Activated T-helper 2 cell treated with anti-CD3 and anti-CD28 coated beads, Interferon-gamma antibody, Interleukin-2, Interleukin-4, amounts not matched to agents 10 μg/mL and 5 μg/mL and 100 μg/mL, durations not matched to agents 14 hours and 24 hours and 36 hours (primary cell): Measurements from ENCODE around the gene APEX2. TPM values are rescaled to one million over a fixed set of nuclear protein-coding genes. Genes with fewer than 3 reads are reported as not detected.
"Not testable (repeated sequence)": the region's sequence is repeated elsewhere in the genome, so short reads cannot be mapped to it uniquely, and the experiment has no call there.

Source experiments
- DNase-seq: peaks from one replicate; pipeline ENCODE4 v3.0.0; 2021; ENCODE audit warnings: low spot score
- H3K27ac Mint-ChIP-seq: one replicate; pipeline ENCODE4 v1.8.0; 2021; ENCODE audit warnings: mixed read lengths
- H3K27me3 Mint-ChIP-seq: one replicate; pipeline ENCODE4 v1.8.0; 2021; ENCODE audit warnings: low read depth, mixed read lengths
- H3K36me3 Mint-ChIP-seq: one replicate; pipeline ENCODE4 v1.8.0; 2021; ENCODE audit warnings: low read depth, mixed read lengths
- H3K4me1 Mint-ChIP-seq: one replicate; pipeline ENCODE4 v1.8.0; 2021; ENCODE audit warnings: low read depth, mixed read lengths
- H3K4me3 Mint-ChIP-seq: one replicate; pipeline ENCODE4 v1.8.0; 2021; ENCODE audit warnings: low read depth, mild to moderate bottlenecking, moderate library complexity, mixed read lengths
- H3K9me3 Mint-ChIP-seq: one replicate; pipeline ENCODE4 v1.8.0; 2021; ENCODE audit warnings: mixed read lengths
- intact Hi-C: fragments of 100-400 bp; cut with micrococcal nuclease; formaldehyde crosslinking; loops from one replicate; pipeline ENCODE4 v1.15.1; 2023
- total RNA-seq: library from RNA; stranded (reverse); gene quantifications from 2 replicates; pipeline ENCODE4 v1.2.3, GENCODE V29; 2022

The APEX2 gene
- total RNA-seq: 33.8 and 35.9 TPM in 2 replicates

GRCh38 chrX:54999717-55000598 lies at the start of gene APEX2:
APEX2 (plus strand) TSS chrX:55000363; CDS start chrX:55000423, 60 bp downstream.
- Mint-ChIP-seq H3K27ac (peak within 1 kb of the TSS; percentile 88), H3K36me3 (peaks cover 42% of the 10 kb centered on the region), H3K4me3 (peak within 1 kb of the TSS; percentile 98), H3K9me3 (no peaks in the 10 kb centered on the region), H3K27me3 (no peaks in the 10 kb centered on the region), H3K4me1 (peaks cover 14% of the 10 kb centered on the region)
- intact Hi-C loops: loop anchor here (2.0 kb wide), 1 partner anchor 361 kb away; no protein-coding TSS in a partner anchor
- DNase-seq: peak; percentile 85

- intact Hi-C loops: no loop called here
- Mint-ChIP-seq H3K36me3 (no peaks in the 10 kb centered on the region), H3K9me3 (no peaks in the 10 kb centered on the region), H3K27ac (no peak overlapping the region), H3K4me3 (no peak overlapping the region), H3K4me1 (no peaks in the 10 kb centered on the region), H3K27me3 (no peaks in the 10 kb centered on the region)
- DNase-seq: no peak
Measured at GRCh38 chrX:54950730-54951375, 49.3 kb upstream of the APEX2 start.

- Mint-ChIP-seq H3K4me3 (no peak overlapping the region), H3K4me1 (peaks cover 5% of the 10 kb centered on the region), H3K27me3 (peaks cover 4% of the 10 kb centered on the region), H3K27ac (no peak overlapping the region), H3K36me3 (no peaks in the 10 kb centered on the region), H3K9me3 (no peaks in the 10 kb centered on the region)
- intact Hi-C loops: no loop called here
- DNase-seq: no peak
Measured at GRCh38 chrX:54961750-54962149, 38.4 kb upstream of the APEX2 start.

- no peak overlapping the region for H3K4me3 Mint-ChIP-seq
- intact Hi-C loops: no loop called here
- DNase-seq: no peak
- peaks cover 4% of the 10 kb centered on the region for H3K27me3 Mint-ChIP-seq
- H3K27ac Mint-ChIP-seq: no peak overlapping the region
- peaks cover 5% of the 10 kb centered on the region for H3K4me1 Mint-ChIP-seq
- no peaks in the 10 kb centered on the region for H3K36me3 Mint-ChIP-seq
- no peaks in the 10 kb centered on the region for H3K9me3 Mint-ChIP-seq
Measured at GRCh38 chrX:54964766-54965497, 35.2 kb upstream of the APEX2 start.

GRCh38 chrX:54977387-54977786 lies 22.8 kb upstream of the APEX2 start:
- intact Hi-C loops: no loop called here
- Mint-ChIP-seq H3K36me3 (no peaks in the 10 kb centered on the region), H3K27me3 (no peaks in the 10 kb centered on the region), H3K4me1 (no peaks in the 10 kb centered on the region), H3K27ac (no peak overlapping the region), H3K9me3 (no peaks in the 10 kb centered on the region), H3K4me3 (no peak overlapping the region)
- DNase-seq: no peak

GRCh38 chrX:54978448-54978847 lies 21.7 kb upstream of the APEX2 start:
- Mint-ChIP-seq H3K4me3 (no peak overlapping the region), H3K9me3 (no peaks in the 10 kb centered on the region), H3K36me3 (no peaks in the 10 kb centered on the region), H3K4me1 (no peaks in the 10 kb centered on the region), H3K27me3 (no peaks in the 10 kb centered on the region), H3K27ac (no peak overlapping the region)
- DNase-seq: no peak
- intact Hi-C loops: no loop called here

GRCh38 chrX:54979432-54979831 lies 20.7 kb upstream of the APEX2 start:
- Mint-ChIP-seq H3K27ac (no peak overlapping the region), H3K36me3 (no peaks in the 10 kb centered on the region), H3K4me1 (no peaks in the 10 kb centered on the region), H3K4me3 (no peak overlapping the region), H3K9me3 (no peaks in the 10 kb centered on the region), H3K27me3 (no peaks in the 10 kb centered on the region)
- intact Hi-C loops: no loop called here
- no peak for DNase-seq

GRCh38 chrX:54980334-54980733 lies 19.8 kb upstream of the APEX2 start:
- intact Hi-C loops: no loop called here
- H3K27me3 Mint-ChIP-seq: no peaks in the 10 kb centered on the region
- H3K9me3 Mint-ChIP-seq: no peaks in the 10 kb centered on the region
- no peak overlapping the region for H3K27ac Mint-ChIP-seq
- DNase-seq: no peak
- no peak overlapping the region for H3K4me3 Mint-ChIP-seq
- H3K36me3 Mint-ChIP-seq: no peaks in the 10 kb centered on the region
- H3K4me1 Mint-ChIP-seq: no peaks in the 10 kb centered on the region

- H3K27me3 Mint-ChIP-seq, DNase-seq, H3K36me3 Mint-ChIP-seq, H3K4me3 Mint-ChIP-seq, H3K27ac Mint-ChIP-seq, H3K4me1 Mint-ChIP-seq, H3K9me3 Mint-ChIP-seq, intact Hi-C loops: not testable (repeated sequence)
Measured at GRCh38 chrX:54983306-54983705, 16.9 kb upstream of the APEX2 start.

- H3K4me3 Mint-ChIP-seq: no peak overlapping the region
- intact Hi-C loops: no loop called here
- no peaks in the 10 kb centered on the region for H3K4me1 Mint-ChIP-seq
- H3K9me3 Mint-ChIP-seq: no peaks in the 10 kb centered on the region
- no peak for DNase-seq
- no peaks in the 10 kb centered on the region for H3K27me3 Mint-ChIP-seq
- no peaks in the 10 kb centered on the region for H3K36me3 Mint-ChIP-seq
- no peak overlapping the region for H3K27ac Mint-ChIP-seq
Measured at GRCh38 chrX:54991706-54992105, 8.5 kb upstream of the APEX2 start.

- H3K4me3 Mint-ChIP-seq: no peak overlapping the region
- intact Hi-C loops: no loop called here
Measured at GRCh38 chrX:54992911-54993622, 7.1 kb upstream of the APEX2 start.

GRCh38 chrX:54994099-54994498 lies 6.1 kb upstream of the APEX2 start, which contains the start of gene PFKFB1:
PFKFB1 (minus strand) TSS chrX:54994188; CDS start chrX:54994007, 181 bp downstream.
- Mint-ChIP-seq H3K9me3 (no peaks in the 10 kb centered on the region), H3K4me3 (no peak within 1 kb of the TSS), H3K36me3 (no peaks in the 10 kb centered on the region), H3K27ac (no peak within 1 kb of the TSS), H3K4me1 (peaks cover under 1% of the 10 kb centered on the region), H3K27me3 (no peaks in the 10 kb centered on the region)
- intact Hi-C loops: no loop called here
- DNase-seq: no peak

More at GRCh38 chrX:54992911-54993622, 7.1 kb upstream of the APEX2 start:
- Mint-ChIP-seq H3K27ac (no peak overlapping the region), H3K27me3 (no peaks in the 10 kb centered on the region), H3K4me1 (no peaks in the 10 kb centered on the region), H3K36me3 (no peaks in the 10 kb centered on the region), H3K9me3 (no peaks in the 10 kb centered on the region)
- no peak for DNase-seq
